Mesenchymal stem cell (in vitro differentiated cells and primary cell): ENCODE data around the gene TTI1.

Experiments
- DNase-seq: peaks from one replicate; pipeline ENCODE4 v3.0.0-alpha.2; 2013
- H2AFZ ChIP-seq: one replicate; pipeline ENCODE4 v1.6.1; 2013; ENCODE audit warnings: low read depth, mild to moderate bottlenecking, control low read depth, inconsistent platforms, low read length, moderate library complexity
- H2AK5ac ChIP-seq: 2 replicates; pipeline ENCODE4 v1.6.1; 2013; ENCODE audit warnings: low read length, moderate library complexity, mild to moderate bottlenecking, inconsistent platforms; ENCODE audit not compliant: severe bottlenecking
- H2BK120ac ChIP-seq: one replicate; pipeline ENCODE4 v1.6.1; 2013; ENCODE audit warnings: low read depth, mild to moderate bottlenecking, inconsistent platforms, low read length, moderate library complexity
- H2BK12ac ChIP-seq, 2 experiments: one replicate each; pipeline ENCODE4 v1.6.1; 2013; ENCODE audit warnings: inconsistent platforms in 2 of 2, low read length in 2 of 2, mild to moderate bottlenecking in 2 of 2, moderate library complexity in 2 of 2, control low read depth in 1 of 2
- H2BK15ac ChIP-seq: one replicate; pipeline ENCODE4 v1.6.1; 2013; ENCODE audit warnings: mild to moderate bottlenecking, low read depth, inconsistent platforms; ENCODE audit not compliant: poor library complexity, severe bottlenecking
- H2BK5ac ChIP-seq: 2 replicates; pipeline ENCODE4 v1.6.1; 2013; ENCODE audit warnings: low read depth, mild to moderate bottlenecking, low read length, control low read depth, inconsistent platforms; ENCODE audit not compliant: poor library complexity, severe bottlenecking
- H3K14ac ChIP-seq, 2 experiments: one replicate each; pipeline ENCODE4 v1.6.1; 2013; ENCODE audit warnings: inconsistent platforms in 2 of 2, low read length in 2 of 2, control low read depth in 1 of 2, mild to moderate bottlenecking in 1 of 2, moderate library complexity in 1 of 2
- H3K18ac ChIP-seq, 2 experiments: one replicate each; pipeline ENCODE4 v1.6.1; 2013; ENCODE audit warnings: inconsistent platforms in 2 of 2, low read length in 2 of 2, control low read depth in 1 of 2, low read depth in 1 of 2, mild to moderate bottlenecking in 1 of 2
- H3K23ac ChIP-seq, 2 experiments: one replicate each; pipeline ENCODE4 v1.6.1; 2013; ENCODE audit warnings: inconsistent platforms in 2 of 2, low read length in 2 of 2, mild to moderate bottlenecking in 2 of 2, moderate library complexity in 2 of 2, control low read depth in 1 of 2
- H3K27ac ChIP-seq: 2 replicates; pipeline ENCODE4 v1.5.1; 2013; ENCODE audit warnings: mild to moderate bottlenecking, moderate library complexity, low read length, control low read depth, inconsistent platforms; ENCODE audit not compliant: poor library complexity, severe bottlenecking
- H3K27me3 ChIP-seq, 2 experiments: 2 replicates each; pipeline versions ENCODE4 v1.6.1 to v1.7.0; 2013; ENCODE audit warnings: low read length in 2 of 2, mild to moderate bottlenecking in 2 of 2, moderate library complexity in 2 of 2, control low read depth in 1 of 2, inconsistent platforms in 1 of 2; ENCODE audit not compliant: control insufficient read depth in 1 of 2, insufficient read depth in 1 of 2
- H3K36me3 ChIP-seq, 2 experiments: 2 replicates each; pipeline versions ENCODE4 v1.6.1 to v1.7.0; 2013; ENCODE audit warnings: low read length in 2 of 2, control low read depth in 1 of 2, inconsistent platforms in 1 of 2, low read depth in 1 of 2, mild to moderate bottlenecking in 1 of 2; ENCODE audit not compliant: insufficient read depth in 2 of 2, control insufficient read depth in 1 of 2
- H3K4ac ChIP-seq, 2 experiments: one replicate each; pipeline ENCODE4 v1.6.1; 2013; ENCODE audit warnings: inconsistent platforms in 2 of 2, low read length in 2 of 2, mild to moderate bottlenecking in 2 of 2, moderate library complexity in 2 of 2, control low read depth in 1 of 2, low read depth in 1 of 2
- H3K4me1 ChIP-seq: 2 replicates; pipeline ENCODE4 v1.6.1; 2013; ENCODE audit warnings: low read depth, low read length, control low read depth; ENCODE audit not compliant: control insufficient read depth, insufficient read depth
- H3K4me2 ChIP-seq: 2 replicates; pipeline ENCODE4 v1.6.1; 2013; ENCODE audit warnings: low read length, mild to moderate bottlenecking, inconsistent platforms; ENCODE audit not compliant: poor library complexity, severe bottlenecking
- H3K4me3 ChIP-seq, 2 experiments: 2 replicates each; pipeline versions ENCODE4 v1.5.1 to v1.7.0; 2013; ENCODE audit warnings: low read length in 2 of 2, mild to moderate bottlenecking in 2 of 2, control low read depth in 1 of 2, low read depth in 1 of 2; ENCODE audit not compliant: insufficient read depth in 1 of 2
- H3K79me1 ChIP-seq: replicated peaks from 2 replicates; pipeline ENCODE4 v1.6.1; 2013; ENCODE audit warnings: mild to moderate bottlenecking, control low read depth, low read length, inconsistent platforms; ENCODE audit not compliant: poor library complexity, severe bottlenecking
- H3K9ac ChIP-seq: 2 replicates; pipeline ENCODE4 v1.7.0; 2013; ENCODE audit warnings: mild to moderate bottlenecking, low read length, moderate library complexity
- H3K9me3 ChIP-seq: 2 replicates; pipeline ENCODE4 v1.7.0; 2013; ENCODE audit warnings: mild to moderate bottlenecking, low read length; ENCODE audit not compliant: control insufficient read depth
- H4K8ac ChIP-seq: one replicate; pipeline ENCODE4 v1.6.1; 2013; ENCODE audit warnings: inconsistent platforms, mild to moderate bottlenecking, low read length, moderate library complexity
- H4K91ac ChIP-seq: one replicate; pipeline ENCODE4 v1.6.1; 2013; ENCODE audit warnings: mild to moderate bottlenecking, low read length, inconsistent platforms
- WGBS: methylation state at CpG from one replicate; pipeline ENCODE4 v1.1.7; 2013; ENCODE audit warnings: mixed read lengths; 5-methylcytosine and 5-hydroxymethylcytosine counted together

TTI1 gene

DNA sequence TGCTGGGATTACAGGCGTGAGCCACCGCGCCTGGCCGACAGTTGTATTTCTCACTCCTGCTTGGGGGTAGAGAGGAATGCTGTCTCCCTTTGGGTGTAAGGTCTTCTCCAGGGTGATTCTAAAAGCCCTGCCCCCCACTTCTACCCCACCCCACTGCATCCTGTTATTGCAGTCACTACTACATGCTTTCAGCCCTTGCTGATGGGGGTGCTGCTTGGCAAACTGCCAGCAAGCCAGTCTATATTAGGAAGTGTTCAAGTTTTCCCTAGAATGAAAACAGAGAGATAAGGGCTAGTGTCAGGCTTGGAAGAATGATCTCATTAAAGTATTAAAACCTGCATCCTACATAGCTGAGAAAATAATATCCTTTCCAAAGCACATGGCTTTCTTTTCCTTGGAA is 31.3 kb downstream of the TTI1 start:
- no peak overlapping the region for H3K27ac ChIP-seq
- H3K4me2 ChIP-seq, result no peak overlapping the region
- H3K9me3 ChIP-seq, result no peaks in the 10 kb centered on the region
- peak overlapping the region; percentile 11 for H4K91ac ChIP-seq
- no peak overlapping the region for H3K23ac ChIP-seq
- H3K18ac ChIP-seq, result peak overlapping the region in 1 of 2 experiments; percentile 16
- no peak overlapping the region for H3K14ac ChIP-seq
- no peak overlapping the region for H2BK5ac ChIP-seq
- peak overlapping the region; percentile 60 for H2BK15ac ChIP-seq
- no peak overlapping the region for H3K9ac ChIP-seq
- no peak overlapping the region for H2AFZ ChIP-seq
- H3K4me1 ChIP-seq, result peaks cover 8% of the 10 kb centered on the region
- peaks cover 24 to 64% of the 10 kb centered on the region in 2 experiments for H3K36me3 ChIP-seq
- H2BK12ac ChIP-seq, result peak overlapping the region in 1 of 2 experiments; percentile 64
- peak; percentile 42 for DNase-seq
- H2AK5ac ChIP-seq, result peak overlapping the region; percentile 27
- H4K8ac ChIP-seq, result no peak overlapping the region
- no peaks in the 10 kb centered on the region for H3K27me3 ChIP-seq
- no CpG with 5 or more reads among the region's 4 CpGs for WGBS
- H3K4me3 ChIP-seq, result no peak overlapping the region
- H3K4ac ChIP-seq, result peak overlapping the region in 1 of 2 experiments; percentile 13
- peaks cover 17% of the 10 kb centered on the region for H3K79me1 ChIP-seq
- H2BK120ac ChIP-seq, result no peak overlapping the region

DNA sequence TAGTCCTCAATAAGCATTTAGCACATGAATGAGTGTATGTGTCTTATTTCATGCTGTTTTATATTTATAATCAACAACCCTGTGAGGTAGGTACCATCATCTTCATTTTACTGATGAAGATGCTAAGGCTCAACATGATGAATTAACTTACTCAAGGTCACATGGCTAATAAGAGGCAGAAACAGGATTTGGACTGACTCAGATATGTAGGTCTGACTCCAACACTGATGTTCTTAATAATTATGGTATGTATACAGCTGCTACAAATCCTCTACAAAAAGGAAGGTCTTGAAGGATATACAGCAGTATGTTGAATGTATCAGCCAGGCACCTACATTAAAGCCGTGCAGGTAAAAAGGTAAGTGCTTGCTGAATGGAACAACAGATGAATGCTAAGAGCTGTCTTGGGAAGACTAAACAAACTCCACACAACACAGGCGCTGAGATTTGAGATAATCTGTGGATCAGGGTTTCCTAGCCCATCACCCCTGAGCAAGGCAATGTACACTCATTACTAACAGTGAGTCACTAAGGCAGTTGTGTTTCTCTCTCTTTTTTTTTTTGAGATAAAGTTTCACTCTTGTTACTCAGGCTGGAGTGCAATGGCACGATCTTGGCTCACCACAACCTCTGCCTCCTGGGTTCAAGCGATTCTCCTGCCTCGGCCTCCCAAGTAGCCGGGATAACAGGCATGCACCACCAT is 31.9 kb downstream of the TTI1 start:
- WGBS, result 64% methylated on average over 5 of the region's 6 CpGs

DNA sequence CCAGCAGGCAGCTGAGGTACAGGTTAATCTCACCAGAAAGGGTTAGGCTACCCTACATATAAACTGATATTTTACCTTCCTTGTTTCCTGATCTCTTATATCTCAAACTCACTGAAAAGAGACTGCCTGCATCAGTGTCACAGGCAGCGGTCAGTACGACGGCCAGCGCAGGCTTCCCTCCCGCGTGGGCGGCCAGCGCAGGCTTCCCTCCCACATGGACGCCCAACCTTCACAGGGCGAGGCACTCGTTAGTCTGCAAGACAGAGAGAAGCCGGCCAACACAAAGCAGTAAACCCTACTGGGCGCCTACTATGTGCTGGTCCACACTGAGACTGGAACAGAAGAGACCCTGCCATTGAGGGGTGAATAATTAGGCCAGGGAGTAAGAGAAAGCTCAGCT is 33.0 kb downstream of the TTI1 start:
- no peak overlapping the region for H3K14ac ChIP-seq
- H3K23ac ChIP-seq, result no peak overlapping the region
- no peak for DNase-seq
- H3K18ac ChIP-seq, result no peak overlapping the region
- no peak overlapping the region for H3K9ac ChIP-seq
- WGBS, result 93% methylated on average over 13 of the region's 13 CpGs
- H3K4ac ChIP-seq, result no peak overlapping the region
- H3K27me3 ChIP-seq, result no peaks in the 10 kb centered on the region
- no peaks in the 10 kb centered on the region for H3K9me3 ChIP-seq
- no peak overlapping the region for H3K4me2 ChIP-seq
- H2BK15ac ChIP-seq, result no peak overlapping the region
- H3K27ac ChIP-seq, result no peak overlapping the region
- H3K79me1 ChIP-seq, result peaks cover 12% of the 10 kb centered on the region
- H4K91ac ChIP-seq, result peak overlapping the region; percentile 25
- no peak overlapping the region for H3K4me3 ChIP-seq
- H2AFZ ChIP-seq, result no peak overlapping the region
- no peak overlapping the region for H2BK120ac ChIP-seq
- peaks cover 8% of the 10 kb centered on the region for H3K4me1 ChIP-seq
- no peak overlapping the region for H2BK12ac ChIP-seq
- no peak overlapping the region for H2AK5ac ChIP-seq
- no peak overlapping the region for H4K8ac ChIP-seq
- H2BK5ac ChIP-seq, result no peak overlapping the region
- peaks cover 35 to 69% of the 10 kb centered on the region in 2 experiments for H3K36me3 ChIP-seq

More for the DNA sequence above, 31.9 kb downstream of the TTI1 start:
- H2BK15ac ChIP-seq, result no peak overlapping the region
- no peak overlapping the region for H3K4ac ChIP-seq
- no peak overlapping the region for H3K23ac ChIP-seq
- peaks cover 15% of the 10 kb centered on the region for H3K79me1 ChIP-seq
- no peak overlapping the region for H4K8ac ChIP-seq
- no peak overlapping the region for H2AK5ac ChIP-seq
- H2BK120ac ChIP-seq, result no peak overlapping the region
- no peak overlapping the region for H3K18ac ChIP-seq
- no peak overlapping the region for H2BK12ac ChIP-seq
- DNase-seq, result peak; percentile 87
- no peak overlapping the region for H2BK5ac ChIP-seq
- H3K4me1 ChIP-seq, result peaks cover 7% of the 10 kb centered on the region
- H3K4me3 ChIP-seq, result no peak overlapping the region
- H3K27ac ChIP-seq, result no peak overlapping the region
- peak overlapping the region; percentile 3 for H3K9ac ChIP-seq
- no peaks in the 10 kb centered on the region for H3K27me3 ChIP-seq
- no peak overlapping the region for H3K14ac ChIP-seq
- H3K36me3 ChIP-seq, result peaks cover 29 to 65% of the 10 kb centered on the region in 2 experiments
- no peak overlapping the region for H4K91ac ChIP-seq
- H2AFZ ChIP-seq, result no peak overlapping the region
- no peak overlapping the region for H3K4me2 ChIP-seq
- H3K9me3 ChIP-seq, result no peaks in the 10 kb centered on the region

DNA sequence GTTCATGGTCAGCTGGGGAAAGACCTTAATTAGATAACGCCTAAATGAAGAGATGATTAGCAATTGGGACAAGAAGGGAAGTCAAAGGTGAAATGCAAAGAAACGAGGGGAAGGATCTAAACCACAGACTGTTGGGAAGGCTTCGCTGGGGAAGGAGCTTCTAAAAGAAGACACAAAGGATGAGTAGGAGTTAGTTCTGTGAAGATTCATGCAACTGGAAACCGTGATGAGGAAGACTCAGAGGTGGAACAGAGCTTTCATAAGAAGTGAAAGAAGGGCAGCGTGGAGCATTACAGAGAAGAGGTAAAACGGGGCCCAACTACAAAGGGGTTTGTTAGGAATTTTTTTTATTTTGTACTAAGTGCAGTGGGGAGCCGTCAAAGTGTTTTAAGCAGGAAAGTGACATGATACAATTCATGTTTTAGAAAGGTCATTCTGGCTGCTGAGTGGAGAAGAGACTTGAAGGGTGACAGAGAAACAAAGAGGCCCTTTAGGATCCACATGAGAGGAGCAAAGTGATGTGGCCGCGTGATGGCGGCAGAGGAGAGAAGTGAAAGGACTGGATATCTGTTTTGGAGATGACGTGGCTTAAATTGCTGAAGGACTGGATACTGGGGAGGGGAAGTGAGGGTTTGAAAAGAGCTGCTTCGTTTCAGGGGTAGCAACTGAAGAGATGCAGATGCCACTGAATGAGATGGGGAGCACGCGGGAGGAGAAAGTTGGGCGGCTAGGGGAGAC is 33.6 kb downstream of the TTI1 start:
- Histone ChIP-seq H2BK120ac (no peak overlapping the region), H3K79me1 (peaks cover 12% of the 10 kb centered on the region), H2AFZ (no peak overlapping the region), H4K8ac (no peak overlapping the region), H3K36me3 (peaks cover 37 to 75% of the 10 kb centered on the region in 2 experiments), H3K27me3 (no peaks in the 10 kb centered on the region), H3K4me1 (peaks cover 10% of the 10 kb centered on the region), H3K4me3 (no peak overlapping the region), H3K9me3 (no peaks in the 10 kb centered on the region), H3K18ac (no peak overlapping the region), H3K9ac (no peak overlapping the region), H2AK5ac (no peak overlapping the region), H3K4ac (no peak overlapping the region), H2BK12ac (no peak overlapping the region), H4K91ac (no peak overlapping the region), H3K14ac (no peak overlapping the region), H2BK15ac (no peak overlapping the region), H3K4me2 (no peak overlapping the region), H3K27ac (no peak overlapping the region), H2BK5ac (no peak overlapping the region), H3K23ac (no peak overlapping the region)
- 96% methylated on average over 13 of the region's 15 CpGs for WGBS
- no peak for DNase-seq
